A549 treated with CpdA at 1 μM for 4 hours (cell line): Measurements from ENCODE around the gene CLDN12. TPM values are rescaled to one million over a fixed set of nuclear protein-coding genes. Genes with fewer than 3 reads are reported as not detected.

Experiments used
- total RNA-seq: library from RNA; stranded (reverse); fragments of 200-300 nt; extraction: Qiagen RNA extraction; gene quantifications from 5 replicates; pipeline ENCODE4 v1.2.3, GENCODE V29; 2022; ENCODE audit warnings: low read depth

The CLDN12 gene
- total RNA-seq = 21.5 to 27.8 TPM (median 26.0 TPM) in 5 replicates

GRCh38 chr7:90403174-90404113, at the start of gene CLDN12:
Gene CLDN12 (plus strand): TSS chr7:90403461. CDS start chr7:90412677, 9,216 bp downstream.

Other genes with a start within 250 kb of the CLDN12 start
- 13.4 to 15.6 TPM (median 14.5 TPM) in 5 replicates for gene STEAP1, start 249.0 kb upstream of the CLDN12 start, total RNA-seq
- gene STEAP2, start 191.7 kb upstream of the CLDN12 start, total RNA-seq = 3.8 to 4.9 TPM (median 4.5 TPM) in 5 replicates
- 1.3 to 2.0 TPM (median 1.6 TPM) in 5 replicates for gene CFAP69, start 158.3 kb upstream of the CLDN12 start, total RNA-seq
- not detected in 5 replicates for gene FAM237B, start 82.2 kb upstream of the CLDN12 start, total RNA-seq
- gene GTPBP10, start 56.7 kb upstream of the CLDN12 start, total RNA-seq = 19.2 to 24.3 TPM (median 23.1 TPM) in 5 replicates
- gene PTTG1IP2, start 66.2 kb downstream of the CLDN12 start, total RNA-seq = not detected in 5 replicates
- 0.12 to 0.54 TPM (median 0.14 TPM) in 5 replicates for gene CDK14, start 192.9 kb downstream of the CLDN12 start, total RNA-seq